K562 (cell line): ENCODE measurements around the gene GDAP1L1. TPM values are rescaled to one million over a fixed set of nuclear protein-coding genes. Genes with fewer than 3 reads are reported as not detected.

ENCODE experiments used
- ATAC-seq: fragments of 200-7000 bp; cut with Tn5 transposase; 3 replicates; pipeline ENCODE4 v1.9.1; 2020; ENCODE audit warnings: moderate library complexity
- BruUV-seq: library from RNA; stranded (reverse); fragments of 400-500 nt; replicated peaks from 2 replicates; lab custom pipeline; 2021; lab: Mats Ljungman, UMichigan
- CTCF ChIA-PET: fragments of 300-600 bp; formaldehyde crosslinking; extraction: SDS; loops from one replicate; lab custom pipeline; 2021; ENCODE audit warnings: low intra/inter-chr PET ratio; lab: Yijun Ruan, JAX
- POLR2A ChIA-PET: fragments of 300-600, 350-650 bp; sonication (Branson Sonifier 250); formaldehyde crosslinking; extraction: SDS; loops from one replicate; lab custom pipeline; 2021; ENCODE audit warnings: antibody characterized with exemption, inconsistent platforms; lab: Yijun Ruan, JAX
- DNase-seq, 4 experiments: peaks; one replicate each; pipeline versions ENCODE4 v3.0.0 to v3.0.0-alpha.2; 2011 to 2018; ENCODE audit warnings: low spot score in 3 of 4, mixed read lengths in 3 of 4; ENCODE audit errors: extremely low read depth in 1 of 4
- FAIRE-seq: peaks from 2 replicates; lab custom pipeline; 2011; peaks lifted over from hg19 to GRCh38; lab: Jason Lieb, UNC
- H2AFZ ChIP-seq: 2 replicates; pipeline ENCODE4 v1.6.0; 2011; ENCODE audit warnings: low read depth, low read length, control low read depth, inconsistent platforms
- H3K27ac ChIP-seq: fragments of 200-600 bp; 3 replicates; pipeline ENCODE4 v1.8.0; 2011; ENCODE audit warnings: low read depth, mild to moderate bottlenecking, control low read depth, inconsistent platforms, low read length, moderate library complexity, mixed read lengths; ENCODE audit errors: extremely low read depth
- H3K27me3 ChIP-seq, 2 experiments: fragments of 300-600 bp in 1 of 2; 2 replicates in 1 of 2; 3 replicates in 1 of 2; pipeline versions ENCODE4 v1.6.0 to v1.8.0; 2011; ENCODE audit warnings: inconsistent platforms in 2 of 2, low read length in 2 of 2, mild to moderate bottlenecking in 1 of 2, mixed read lengths in 1 of 2, moderate library complexity in 1 of 2; ENCODE audit not compliant: control insufficient read depth in 2 of 2, insufficient read depth in 2 of 2
- H3K36me3 ChIP-seq: fragments of 300-600 bp; 3 replicates; pipeline ENCODE4 v1.8.0; 2011; ENCODE audit warnings: mild to moderate bottlenecking, low read length, inconsistent platforms; ENCODE audit not compliant: control insufficient read depth, insufficient read depth
- H3K4me1 ChIP-seq, 2 experiments: fragments of 200-600 bp in 1 of 2; replicated peaks in 1 of 2; 2 replicates in 1 of 2; 3 replicates in 1 of 2; pipeline versions ENCODE4 v1.5.1 to v1.8.0; 2011; ENCODE audit warnings: inconsistent platforms in 2 of 2, low read length in 2 of 2, mild to moderate bottlenecking in 1 of 2, mixed read lengths in 1 of 2, moderate library complexity in 1 of 2; ENCODE audit not compliant: control insufficient read depth in 2 of 2, insufficient read depth in 2 of 2
- H3K4me2 ChIP-seq: 2 replicates; pipeline ENCODE4 v1.6.1; 2011; ENCODE audit warnings: low read length, control low read depth, inconsistent platforms, mixed read lengths; ENCODE audit not compliant: insufficient read depth
- H3K4me3 ChIP-seq: fragments of 200-600 bp; sonication (generic), shearing (Covaris generic); 2 replicates; pipeline ENCODE4 v1.5.1; 2016; ENCODE audit warnings: control low read depth, inconsistent platforms
- H3K79me2 ChIP-seq: fragments of 200-600 bp; 3 replicates; pipeline ENCODE4 v1.8.0; 2011; ENCODE audit warnings: low read length, inconsistent platforms; ENCODE audit not compliant: control insufficient read depth, insufficient read depth
- H3K9ac ChIP-seq, 2 experiments: 2 replicates each; pipeline versions ENCODE4 v1.6.0 to v1.6.1; 2011; ENCODE audit warnings: low read depth in 2 of 2, low read length in 2 of 2, control low read depth in 1 of 2, inconsistent platforms in 1 of 2, mild to moderate bottlenecking in 1 of 2, mixed read lengths in 1 of 2; ENCODE audit not compliant: insufficient read depth in 1 of 2
- H3K9me1 ChIP-seq: one replicate; pipeline ENCODE4 v1.6.0; 2011; ENCODE audit warnings: inconsistent platforms, mild to moderate bottlenecking, low read length, moderate library complexity; ENCODE audit not compliant: control insufficient read depth, insufficient read depth
- H3K9me3 ChIP-seq: replicated peaks from 2 replicates; pipeline ENCODE4 v1.5.1; 2011; ENCODE audit warnings: low read depth, low read length, inconsistent platforms; ENCODE audit not compliant: control insufficient read depth, insufficient read depth
- H4K20me1 ChIP-seq: replicated peaks from 2 replicates; pipeline ENCODE4 v1.6.1; 2011; ENCODE audit warnings: low read length, inconsistent platforms, mixed read lengths; ENCODE audit not compliant: control insufficient read depth, insufficient read depth
- ATF1 ChIP-seq, 2 experiments: fragments of 450-650 bp in 1 of 2; IDR thresholded peaks; 2 replicates each; pipeline ENCODE4 v1.6.1; 2016; ENCODE audit warnings: missing compliant biosample characterization in 1 of 2, missing genetic modification characterization in 1 of 2
- CBFA2T2 ChIP-seq: fragments of 450-650 bp; conservative IDR thresholded peaks from 2 replicates; pipeline ENCODE4 v1.6.1; 2017; ENCODE audit warnings: mild to moderate bottlenecking
- CBX3 ChIP-seq, 2 experiments: IDR thresholded peaks; 1 replicate in 1 of 2; 2 replicates in 1 of 2; pipeline ENCODE4 v1.6.1; 2012; ENCODE audit warnings: inconsistent platforms in 2 of 2, low read length in 2 of 2, borderline replicate concordance in 1 of 2, control low read depth in 1 of 2
- CUX1 ChIP-seq: fragments of 200-800 bp; sonication (Bioruptor generic); IDR thresholded peaks from 2 replicates; pipeline ENCODE4 v1.6.1; 2016; ENCODE audit warnings: missing genetic modification characterization, missing compliant biosample characterization
- GTF2F1 ChIP-seq: IDR thresholded peaks from 2 replicates; pipeline ENCODE4 v1.6.1; 2011; ENCODE audit warnings: low read depth, low read length, improper control_type of control experiment
- GTF3C2 ChIP-seq: IDR thresholded peaks from 3 replicates; pipeline ENCODE4 v1.6.1; 2011; ENCODE audit warnings: borderline replicate concordance, mild to moderate bottlenecking, moderate library complexity; ENCODE audit not compliant: insufficient read length; ENCODE audit errors: extremely low read depth
- HMGN3 ChIP-seq: IDR thresholded peaks from 2 replicates; pipeline ENCODE4 v1.6.1; 2011; ENCODE audit warnings: borderline replicate concordance, low read depth, mild to moderate bottlenecking, mixed read lengths, low read length; ENCODE audit not compliant: insufficient read length; ENCODE audit errors: extremely low read depth
- HOMEZ ChIP-seq: fragments of 250-450 bp; sonication (Bioruptor Pico); IDR thresholded peaks from 2 replicates; pipeline ENCODE4 v1.4.0; 2020; ENCODE audit warnings: mild to moderate bottlenecking, moderate library complexity
- TSC22D4 ChIP-seq: fragments of 450-650 bp; IDR thresholded peaks from 2 replicates; pipeline ENCODE4 v1.6.1; 2016; ENCODE audit warnings: missing genetic modification characterization, missing biosample characterization, control low read depth
- ZNF311 ChIP-seq: fragments of 250-450 bp; sonication (Bioruptor Pico); IDR thresholded peaks from 2 replicates; pipeline ENCODE4 v1.4.0; 2020; ENCODE audit warnings: mild to moderate bottlenecking, moderate library complexity
- ZZZ3 ChIP-seq: fragments of 450-650 bp; IDR thresholded peaks from 2 replicates; pipeline ENCODE4 v1.6.1; 2016; ENCODE audit warnings: antibody characterized with exemption, mild to moderate bottlenecking, moderate library complexity
- WGBS: fragments of 100-300 bp; shearing (Covaris generic); methylation state at CpG from one replicate; pipeline ENCODE4 v1.1.6; 2016; ENCODE audit warnings: low coverage, mixed read lengths; ENCODE audit not compliant: insufficient coverage; ENCODE audit errors: missing lambda C conversion rate; 5-methylcytosine and 5-hydroxymethylcytosine counted together
- in situ Hi-C: fragments of 300-500 bp; cut with MboI; formaldehyde crosslinking; loops from 4 replicates; pipeline ENCODE4 v1.15.0; 2018; ENCODE audit warnings: inconsistent platforms, mixed read lengths
- intact Hi-C: fragments of 100-400 bp; cut with micrococcal nuclease; formaldehyde crosslinking; loops from 2 replicates; pipeline ENCODE4 v1.14.2; 2022
- polyA plus RNA-seq, 8 experiments: library from polyadenylated mRNA; depleted of rRNA in 4 of 8; stranded (reverse) in 5 of 8; unstranded in 3 of 8; fragments of >200 nt; fragmentation: Nextera tagmentation in 2 of 8; fragmentation: Illumina TruSeq in 1 of 8; extraction: Ambion mirVana in 2 of 8; extraction: Trizol in 1 of 8; gene quantifications; 2 replicates each; pipeline versions ENCODE4 v1.2.1 to v1.2.3, GENCODE V29; 2011 to 2014; ENCODE audit warnings: inconsistent platforms in 1 of 8, missing spikeins in 1 of 8
- total RNA-seq, 7 experiments: library from RNA; depleted of rRNA in 6 of 7; stranded (reverse); fragments of >200 nt in 6 of 7; fragmentation: Illumina TruSeq in 2 of 7; extraction: Trizol in 2 of 7; gene quantifications; 2 replicates each; pipeline versions ENCODE4 v1.2.1 to v1.2.3, GENCODE V29; 2011 to 2021; ENCODE audit warnings: low replicate concordance in 1 of 7

GDAP1L1 gene
- total and polyA plus RNA-seq, 9 of the 15 experiments (the other 6 are each of a cell fraction or from before 2014, with no cell fraction given) = 0.06 to 0.40 (median 0.19) TPM; not detected in 5

GRCh38 chr20:44241796-44242195 is 5.3 kb upstream of the GDAP1L1 start:
- Histone ChIP-seq H3K9me1 (no peaks in the 10 kb centered on the region), H3K9me3 (no peaks in the 10 kb centered on the region), H3K4me2 (no peak overlapping the region), H3K4me1 (no peaks in the 10 kb centered on the region; a peak in 2 of 5 replicates), H3K36me3 (no peaks in the 10 kb centered on the region), H3K79me2 (no peaks in the 10 kb centered on the region), H3K27me3 (peaks cover 0 to 29% of the 10 kb centered on the region in 2 experiments; a peak in 2 of 5 replicates), H3K9ac (no peak overlapping the region), H3K4me3 (no peak overlapping the region), H4K20me1 (0 out of 2 replicates have a peak, but pooled peaks cover 4% of the 10 kb centered on the region), H3K27ac (no peak overlapping the region), H2AFZ (no peak overlapping the region)
- CTCF ChIA-PET = no interaction called here
- in situ Hi-C loops = no loop called here
- no peak for ATAC-seq
- WGBS = 15% methylated on average over 2 of the region's 2 CpGs
- BruUV-seq = no TSS peak
- no peak for FAIRE-seq
- intact Hi-C loops = no loop called here
- DNase-seq = no peak
- POLR2A ChIA-PET = interaction anchor here (0.7 kb wide), 2 partner anchors 33 to 1738 kb away, joined by 3 read pairs; no protein-coding TSS in a partner anchor
- no peak for TF ChIP-seq CBX3 (IDR thresholded peaks at IDR 0.05; ENCODE audit: borderline replicate concordance in 1 of 2, low read length in 2 of 2)
- no peak for TF ChIP-seq ZZZ3
- no peak for TF ChIP-seq ZNF311 (CRISPR knock-in tag)
- no peak for TF ChIP-seq GTF3C2
- TF ChIP-seq HMGN3 = no peak
- TF ChIP-seq GTF2F1 = no peak
- TF ChIP-seq CBFA2T2 = no peak
- TF ChIP-seq HOMEZ (CRISPR knock-in tag) = no peak
- no peak for TF ChIP-seq ATF1 (CRISPR knock-in tag; IDR thresholded peaks at IDR 0.05)
- TF ChIP-seq ATF1 (tag; IDR thresholded peaks at IDR 0.05) = no peak
- no peak for TF ChIP-seq CUX1
- TF ChIP-seq TSC22D4 = no peak
